ENCODE results near the gene DNM3. TPM values are rescaled to one million over a fixed set of nuclear protein-coding genes. Genes with fewer than 3 reads are reported as not detected.
A peak's percentile ranks its signal among the peaks of the same experiment; 100 is the strongest.

Gene DNM3
- total RNA-seq, 1 donor, result 0.72 TPM

GRCh38 chr1:172148707-172149106 is 307.4 kb downstream of the DNM3 start:
- Histone ChIP-seq H3K4me3 (ENCODE audit: insufficient read depth, low read length) (no peak overlapping the region), H3K4me1 (ENCODE audit: insufficient read depth, low read length) (peaks cover 37% of the 10 kb centered on the region), H2AFZ (ENCODE audit: low read length) (peak overlapping the region; percentile 10), H3K27ac (ENCODE audit: low read depth, low read length) (no peak overlapping the region), H3K79me2 (ENCODE audit: insufficient read depth, low read length) (peaks cover 10% of the 10 kb centered on the region), H3K4me2 (ENCODE audit: insufficient read depth, low read length) (no peak overlapping the region), H3K36me3 (ENCODE audit: insufficient read depth, low read length) (no peaks in the 10 kb centered on the region), H4K20me1 (ENCODE audit: insufficient read depth, low read length) (no peaks in the 10 kb centered on the region), H3K27me3 (ENCODE audit: insufficient read depth, low read length) (no peaks in the 10 kb centered on the region), H3K9me3 (ENCODE audit: low read depth, low read length) (no peaks in the 10 kb centered on the region)
- TF ChIP-seq, protein P1, sequence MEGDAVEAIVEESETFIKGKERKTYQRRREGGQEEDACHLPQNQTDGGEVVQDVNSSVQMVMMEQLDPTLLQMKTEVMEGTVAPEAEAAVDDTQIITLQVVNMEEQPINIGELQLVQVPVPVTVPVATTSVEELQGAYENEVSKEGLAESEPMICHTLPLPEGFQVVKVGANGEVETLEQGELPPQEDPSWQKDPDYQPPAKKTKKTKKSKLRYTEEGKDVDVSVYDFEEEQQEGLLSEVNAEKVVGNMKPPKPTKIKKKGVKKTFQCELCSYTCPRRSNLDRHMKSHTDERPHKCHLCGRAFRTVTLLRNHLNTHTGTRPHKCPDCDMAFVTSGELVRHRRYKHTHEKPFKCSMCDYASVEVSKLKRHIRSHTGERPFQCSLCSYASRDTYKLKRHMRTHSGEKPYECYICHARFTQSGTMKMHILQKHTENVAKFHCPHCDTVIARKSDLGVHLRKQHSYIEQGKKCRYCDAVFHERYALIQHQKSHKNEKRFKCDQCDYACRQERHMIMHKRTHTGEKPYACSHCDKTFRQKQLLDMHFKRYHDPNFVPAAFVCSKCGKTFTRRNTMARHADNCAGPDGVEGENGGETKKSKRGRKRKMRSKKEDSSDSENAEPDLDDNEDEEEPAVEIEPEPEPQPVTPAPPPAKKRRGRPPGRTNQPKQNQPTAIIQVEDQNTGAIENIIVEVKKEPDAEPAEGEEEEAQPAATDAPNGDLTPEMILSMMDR (IDR thresholded peaks at IDR 0.05; ENCODE audit: extremely low read depth, low read depth, low read length), result no peak
- DNase-seq (ENCODE audit: insufficient read length, low spot score, missing footprints), result no peak

- H3K36me3 ChIP-seq (ENCODE audit: insufficient read depth, low read length), result no peaks in the 10 kb centered on the region
- H3K4me3 ChIP-seq (ENCODE audit: insufficient read depth, low read length), result no peak overlapping the region
Measured at GRCh38 chr1:172149346-172149745, 308.0 kb downstream of the DNM3 start.

DNA sequence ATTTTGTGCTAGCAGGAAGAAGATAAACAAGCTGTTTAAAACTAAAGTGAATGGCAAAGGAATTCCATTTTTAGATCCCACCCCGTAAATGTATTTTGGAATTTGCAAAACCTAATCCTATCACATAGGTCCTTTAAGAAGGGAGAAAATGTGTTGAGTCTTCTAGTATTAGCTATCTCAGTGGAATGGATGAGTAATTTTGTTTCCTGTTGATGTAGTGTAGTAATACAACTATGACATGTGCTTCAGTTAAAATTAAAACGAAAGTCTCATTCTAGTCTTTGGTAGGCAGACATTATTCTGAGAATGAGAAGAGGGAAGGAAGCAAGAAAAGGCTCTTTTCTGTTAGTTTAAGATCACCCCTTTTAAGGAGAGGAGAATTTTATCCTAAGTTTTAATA is 313.3 kb downstream of the DNM3 start:
- Histone ChIP-seq H3K4me3 (ENCODE audit: insufficient read depth, low read length) (peak overlapping the region; percentile 14), H3K27ac (ENCODE audit: low read depth, low read length) (peak overlapping the region; percentile 89), H2AFZ (ENCODE audit: low read length) (peak overlapping the region; percentile 67), H3K4me1 (ENCODE audit: insufficient read depth, low read length) (peaks cover 21% of the 10 kb centered on the region), H4K20me1 (ENCODE audit: insufficient read depth, low read length) (no peaks in the 10 kb centered on the region), H3K27me3 (ENCODE audit: insufficient read depth, low read length) (no peaks in the 10 kb centered on the region), H3K9me3 (ENCODE audit: low read depth, low read length) (no peaks in the 10 kb centered on the region), H3K4me2 (ENCODE audit: insufficient read depth, low read length) (peak overlapping the region; percentile 70), H3K79me2 (ENCODE audit: insufficient read depth, low read length) (no peaks in the 10 kb centered on the region), H3K36me3 (ENCODE audit: insufficient read depth, low read length) (no peaks in the 10 kb centered on the region)
- TF ChIP-seq, protein P1 (IDR thresholded peaks at IDR 0.05; ENCODE audit: extremely low read depth, low read depth, low read length), result no peak
- no peak for DNase-seq (ENCODE audit: insufficient read length, low spot score, missing footprints)

More at GRCh38 chr1:172149346-172149745, 308.0 kb downstream of the DNM3 start:
- no peaks in the 10 kb centered on the region for H3K27me3 ChIP-seq (ENCODE audit: insufficient read depth, low read length)
- H3K9me3 ChIP-seq (ENCODE audit: low read depth, low read length), result no peaks in the 10 kb centered on the region
- no peak for DNase-seq (ENCODE audit: insufficient read length, low spot score, missing footprints)
- no peak overlapping the region for H3K27ac ChIP-seq (ENCODE audit: low read depth, low read length)
- H4K20me1 ChIP-seq (ENCODE audit: insufficient read depth, low read length), result no peaks in the 10 kb centered on the region
- H2AFZ ChIP-seq (ENCODE audit: low read length), result peak overlapping the region; percentile 10
- TF ChIP-seq, protein P1 (IDR thresholded peaks at IDR 0.05; ENCODE audit: extremely low read depth, low read depth, low read length), result no peak
- H3K79me2 ChIP-seq (ENCODE audit: insufficient read depth, low read length), result peaks cover 4% of the 10 kb centered on the region
- no peak overlapping the region for H3K4me2 ChIP-seq (ENCODE audit: insufficient read depth, low read length)
- peaks cover 41% of the 10 kb centered on the region for H3K4me1 ChIP-seq (ENCODE audit: insufficient read depth, low read length)

DNA sequence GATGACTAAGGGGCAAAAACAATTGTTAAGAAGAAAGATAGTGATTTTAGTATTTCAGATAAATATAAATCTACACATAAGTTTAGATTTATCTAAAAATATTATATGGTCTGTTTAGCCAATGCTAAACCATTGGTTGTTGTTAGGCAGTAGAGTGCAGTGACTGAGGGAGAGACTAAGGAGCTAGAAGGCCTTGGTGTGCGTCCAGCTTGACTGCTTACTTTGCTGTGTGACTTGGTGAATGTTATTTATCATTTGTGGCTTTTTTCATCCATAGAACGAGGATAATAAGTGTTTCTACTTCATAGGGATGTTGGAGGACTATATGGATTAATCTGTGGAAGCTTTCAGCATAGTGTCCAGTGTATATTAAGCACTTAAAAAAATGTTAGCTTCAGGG is 314.5 kb downstream of the DNM3 start:
- peak overlapping the region; percentile 72 for H2AFZ ChIP-seq (ENCODE audit: low read length)
- peak overlapping the region; percentile 89 for H3K27ac ChIP-seq (ENCODE audit: low read depth, low read length)
- peaks cover 19% of the 10 kb centered on the region for H3K4me1 ChIP-seq (ENCODE audit: insufficient read depth, low read length)

More for the DNA sequence above, 314.5 kb downstream of the DNM3 start:
- Histone ChIP-seq H4K20me1 (ENCODE audit: insufficient read depth, low read length) (no peaks in the 10 kb centered on the region), H3K36me3 (ENCODE audit: insufficient read depth, low read length) (no peaks in the 10 kb centered on the region), H3K27me3 (ENCODE audit: insufficient read depth, low read length) (no peaks in the 10 kb centered on the region), H3K4me3 (ENCODE audit: insufficient read depth, low read length) (no peak overlapping the region), H3K9me3 (ENCODE audit: low read depth, low read length) (no peaks in the 10 kb centered on the region), H3K4me2 (ENCODE audit: insufficient read depth, low read length) (no peak overlapping the region), H3K79me2 (ENCODE audit: insufficient read depth, low read length) (no peaks in the 10 kb centered on the region)
- DNase-seq (ENCODE audit: insufficient read length, low spot score, missing footprints), result no peak
- TF ChIP-seq, protein P1 (IDR thresholded peaks at IDR 0.05; ENCODE audit: extremely low read depth, low read depth, low read length), result no peak

All from osteoblast (primary cell).